H1 (cell line): ENCODE data around the gene GPM6B.

Experiments
- ASH2L ChIP-seq: fragments of 200-600, 300-600 bp; sonication (generic); IDR thresholded peaks from one replicate; pipeline ENCODE4 v1.7.1; 2017; ENCODE audit warnings: low read length
- EGR1 ChIP-seq: IDR thresholded peaks from 2 replicates; pipeline ENCODE4 v1.6.1; 2011; ENCODE audit warnings: low read depth, low read length, borderline replicate concordance
- GTF2F1 ChIP-seq: IDR thresholded peaks from 2 replicates; pipeline ENCODE4 v1.6.1; 2012; ENCODE audit warnings: low read depth, low read length, improper control_type of control experiment, borderline replicate concordance
- HDAC6 ChIP-seq: IDR thresholded peaks from one replicate; pipeline ENCODE4 v1.7.1; 2012; ENCODE audit warnings: low read depth, mild to moderate bottlenecking, inconsistent platforms, low read length, moderate library complexity
- KDM1A ChIP-seq: fragments of 200-600, 300-600 bp; sonication (generic); IDR thresholded peaks from 2 replicates; pipeline ENCODE4 v1.7.1; 2016; ENCODE audit warnings: mild to moderate bottlenecking, low read length, borderline replicate concordance
- POLR2A ChIP-seq, 2 experiments: IDR thresholded peaks; 1 replicate in 1 of 2; 2 replicates in 1 of 2; pipeline ENCODE4 v1.6.1; 2011; ENCODE audit warnings: low read depth in 2 of 2, low read length in 2 of 2, mild to moderate bottlenecking in 2 of 2; ENCODE audit errors: control extremely low read depth in 1 of 2
- TF ChIP-seq, protein P1 (sequence below), 3 experiments: IDR thresholded peaks; 1 replicate in 2 of 3; 2 replicates in 1 of 3; pipeline versions ENCODE4 v1.5.1 to v1.6.1; 2011; ENCODE audit warnings: low read length in 3 of 3, mild to moderate bottlenecking in 3 of 3, inconsistent platforms in 2 of 3, low read depth in 1 of 3, moderate library complexity in 1 of 3; ENCODE audit not compliant: insufficient read depth in 1 of 3; ENCODE audit errors: control extremely low read depth in 1 of 3

DNA sequence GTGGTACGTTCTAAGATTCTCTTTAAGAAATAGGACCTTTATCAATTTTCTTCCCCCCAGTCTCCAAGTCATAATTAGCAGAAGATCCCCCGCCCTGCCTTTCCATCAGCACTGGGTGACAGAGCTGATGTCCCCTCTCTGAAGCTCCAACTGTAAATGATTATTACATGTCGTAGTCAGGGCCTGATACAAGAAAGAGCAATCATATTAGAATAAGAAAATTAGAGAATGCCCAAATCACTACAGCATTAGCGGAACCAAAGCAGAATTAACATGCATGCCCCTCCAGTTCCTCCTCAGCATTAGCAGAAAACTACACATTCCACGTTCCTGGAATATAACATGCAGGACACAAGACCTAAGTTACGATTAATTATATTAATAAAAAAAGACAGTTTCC lies 717 bp downstream of the GPM6B start:
- TF ChIP-seq GTF2F1 (no peak), EGR1 (no peak), KDM1A (no peak), HDAC6 (no peak), POLR2A (IDR thresholded peaks at IDR 0.05; ENCODE audit: control extremely low read depth in 1 of 2, low read depth in 2 of 2, low read length in 2 of 2) (no peak), ASH2L (no peak)
- TF ChIP-seq, protein P1, sequence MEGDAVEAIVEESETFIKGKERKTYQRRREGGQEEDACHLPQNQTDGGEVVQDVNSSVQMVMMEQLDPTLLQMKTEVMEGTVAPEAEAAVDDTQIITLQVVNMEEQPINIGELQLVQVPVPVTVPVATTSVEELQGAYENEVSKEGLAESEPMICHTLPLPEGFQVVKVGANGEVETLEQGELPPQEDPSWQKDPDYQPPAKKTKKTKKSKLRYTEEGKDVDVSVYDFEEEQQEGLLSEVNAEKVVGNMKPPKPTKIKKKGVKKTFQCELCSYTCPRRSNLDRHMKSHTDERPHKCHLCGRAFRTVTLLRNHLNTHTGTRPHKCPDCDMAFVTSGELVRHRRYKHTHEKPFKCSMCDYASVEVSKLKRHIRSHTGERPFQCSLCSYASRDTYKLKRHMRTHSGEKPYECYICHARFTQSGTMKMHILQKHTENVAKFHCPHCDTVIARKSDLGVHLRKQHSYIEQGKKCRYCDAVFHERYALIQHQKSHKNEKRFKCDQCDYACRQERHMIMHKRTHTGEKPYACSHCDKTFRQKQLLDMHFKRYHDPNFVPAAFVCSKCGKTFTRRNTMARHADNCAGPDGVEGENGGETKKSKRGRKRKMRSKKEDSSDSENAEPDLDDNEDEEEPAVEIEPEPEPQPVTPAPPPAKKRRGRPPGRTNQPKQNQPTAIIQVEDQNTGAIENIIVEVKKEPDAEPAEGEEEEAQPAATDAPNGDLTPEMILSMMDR (IDR thresholded peaks at IDR 0.05; ENCODE audit: control extremely low read depth in 1 of 3, insufficient read depth in 1 of 3, low read depth in 1 of 3, low read length in 3 of 3) = no peak
